ENCODE results near the gene EFCAB12.

The EFCAB12 gene

DNA sequence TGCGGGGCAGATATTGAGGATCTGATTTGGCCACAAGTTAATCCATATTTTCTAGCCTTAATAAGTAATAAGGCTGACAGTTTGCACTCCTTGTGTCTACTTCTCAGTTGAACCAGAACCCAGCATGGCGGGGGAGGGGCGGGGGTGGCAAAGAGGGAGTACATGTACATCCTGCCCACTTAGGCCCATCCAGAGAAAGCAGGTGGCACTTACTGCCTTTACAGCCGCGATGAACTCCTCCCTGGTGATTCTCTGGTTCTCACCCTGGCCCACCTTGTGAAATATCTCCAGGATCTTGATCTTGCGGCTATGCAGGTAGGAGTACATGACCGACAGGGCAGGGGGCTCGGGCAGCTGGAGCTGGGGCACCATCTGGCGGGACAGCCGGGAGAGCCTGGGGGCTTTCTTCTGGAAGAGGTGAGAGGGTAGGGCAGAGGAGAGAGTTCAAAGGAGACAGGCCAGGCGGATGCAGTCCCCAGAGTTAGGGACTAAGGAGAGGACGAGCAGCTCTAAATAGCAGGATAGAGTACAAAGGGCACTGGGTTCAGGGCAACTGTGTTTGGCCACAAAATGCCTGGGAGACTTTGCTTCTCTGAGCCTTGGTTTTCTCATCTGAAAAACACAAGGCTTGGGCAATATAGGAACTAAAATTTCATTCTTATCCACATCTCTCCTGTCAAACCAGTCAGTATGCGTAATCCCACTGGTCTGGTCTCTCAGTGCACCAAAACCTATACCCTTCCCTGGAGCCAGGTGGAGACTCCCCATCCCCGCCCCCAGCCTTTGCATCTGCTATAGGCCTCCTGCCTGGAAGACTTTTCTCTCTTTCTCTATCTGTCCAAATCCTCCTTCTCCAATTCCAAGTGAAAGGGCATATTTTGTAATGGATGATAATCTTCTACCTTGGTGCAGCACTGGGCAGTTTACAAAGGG, 10.1 kb downstream of the EFCAB12 start:
- H3K4me3 ChIP-seq (replicated peaks; ENCODE audit: insufficient read depth, low read length) = no peak overlapping the region
- no peak for DNase-seq (ENCODE audit: low read depth in 1 of 2, low spot score in 1 of 2)
- no peaks in the 10 kb centered on the region for H3K27me3 ChIP-seq (ENCODE audit: insufficient read depth, poor library complexity, severe bottlenecking)
- no peak overlapping the region for H3K27ac ChIP-seq (replicated peaks)
- TF ChIP-seq GABPA (IDR thresholded peaks at IDR 0.05; ENCODE audit: low read depth) (no peak), SPI1 (IDR thresholded peaks at IDR 0.05; ENCODE audit: borderline replicate concordance, low read depth) (no peak), POLR2AphosphoS5 (IDR thresholded peaks at IDR 0.05; ENCODE audit: low read depth) (no peak)
- TF ChIP-seq, protein P1, sequence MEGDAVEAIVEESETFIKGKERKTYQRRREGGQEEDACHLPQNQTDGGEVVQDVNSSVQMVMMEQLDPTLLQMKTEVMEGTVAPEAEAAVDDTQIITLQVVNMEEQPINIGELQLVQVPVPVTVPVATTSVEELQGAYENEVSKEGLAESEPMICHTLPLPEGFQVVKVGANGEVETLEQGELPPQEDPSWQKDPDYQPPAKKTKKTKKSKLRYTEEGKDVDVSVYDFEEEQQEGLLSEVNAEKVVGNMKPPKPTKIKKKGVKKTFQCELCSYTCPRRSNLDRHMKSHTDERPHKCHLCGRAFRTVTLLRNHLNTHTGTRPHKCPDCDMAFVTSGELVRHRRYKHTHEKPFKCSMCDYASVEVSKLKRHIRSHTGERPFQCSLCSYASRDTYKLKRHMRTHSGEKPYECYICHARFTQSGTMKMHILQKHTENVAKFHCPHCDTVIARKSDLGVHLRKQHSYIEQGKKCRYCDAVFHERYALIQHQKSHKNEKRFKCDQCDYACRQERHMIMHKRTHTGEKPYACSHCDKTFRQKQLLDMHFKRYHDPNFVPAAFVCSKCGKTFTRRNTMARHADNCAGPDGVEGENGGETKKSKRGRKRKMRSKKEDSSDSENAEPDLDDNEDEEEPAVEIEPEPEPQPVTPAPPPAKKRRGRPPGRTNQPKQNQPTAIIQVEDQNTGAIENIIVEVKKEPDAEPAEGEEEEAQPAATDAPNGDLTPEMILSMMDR (IDR thresholded peaks at IDR 0.05; ENCODE audit: insufficient read depth, low read length) = no peak
- TF ChIP-seq, protein P2, sequence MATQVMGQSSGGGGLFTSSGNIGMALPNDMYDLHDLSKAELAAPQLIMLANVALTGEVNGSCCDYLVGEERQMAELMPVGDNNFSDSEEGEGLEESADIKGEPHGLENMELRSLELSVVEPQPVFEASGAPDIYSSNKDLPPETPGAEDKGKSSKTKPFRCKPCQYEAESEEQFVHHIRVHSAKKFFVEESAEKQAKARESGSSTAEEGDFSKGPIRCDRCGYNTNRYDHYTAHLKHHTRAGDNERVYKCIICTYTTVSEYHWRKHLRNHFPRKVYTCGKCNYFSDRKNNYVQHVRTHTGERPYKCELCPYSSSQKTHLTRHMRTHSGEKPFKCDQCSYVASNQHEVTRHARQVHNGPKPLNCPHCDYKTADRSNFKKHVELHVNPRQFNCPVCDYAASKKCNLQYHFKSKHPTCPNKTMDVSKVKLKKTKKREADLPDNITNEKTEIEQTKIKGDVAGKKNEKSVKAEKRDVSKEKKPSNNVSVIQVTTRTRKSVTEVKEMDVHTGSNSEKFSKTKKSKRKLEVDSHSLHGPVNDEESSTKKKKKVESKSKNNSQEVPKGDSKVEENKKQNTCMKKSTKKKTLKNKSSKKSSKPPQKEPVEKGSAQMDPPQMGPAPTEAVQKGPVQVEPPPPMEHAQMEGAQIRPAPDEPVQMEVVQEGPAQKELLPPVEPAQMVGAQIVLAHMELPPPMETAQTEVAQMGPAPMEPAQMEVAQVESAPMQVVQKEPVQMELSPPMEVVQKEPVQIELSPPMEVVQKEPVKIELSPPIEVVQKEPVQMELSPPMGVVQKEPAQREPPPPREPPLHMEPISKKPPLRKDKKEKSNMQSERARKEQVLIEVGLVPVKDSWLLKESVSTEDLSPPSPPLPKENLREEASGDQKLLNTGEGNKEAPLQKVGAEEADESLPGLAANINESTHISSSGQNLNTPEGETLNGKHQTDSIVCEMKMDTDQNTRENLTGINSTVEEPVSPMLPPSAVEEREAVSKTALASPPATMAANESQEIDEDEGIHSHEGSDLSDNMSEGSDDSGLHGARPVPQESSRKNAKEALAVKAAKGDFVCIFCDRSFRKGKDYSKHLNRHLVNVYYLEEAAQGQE (IDR thresholded peaks at IDR 0.05; ENCODE audit: insufficient replicate concordance, low read depth) = no peak

DNA sequence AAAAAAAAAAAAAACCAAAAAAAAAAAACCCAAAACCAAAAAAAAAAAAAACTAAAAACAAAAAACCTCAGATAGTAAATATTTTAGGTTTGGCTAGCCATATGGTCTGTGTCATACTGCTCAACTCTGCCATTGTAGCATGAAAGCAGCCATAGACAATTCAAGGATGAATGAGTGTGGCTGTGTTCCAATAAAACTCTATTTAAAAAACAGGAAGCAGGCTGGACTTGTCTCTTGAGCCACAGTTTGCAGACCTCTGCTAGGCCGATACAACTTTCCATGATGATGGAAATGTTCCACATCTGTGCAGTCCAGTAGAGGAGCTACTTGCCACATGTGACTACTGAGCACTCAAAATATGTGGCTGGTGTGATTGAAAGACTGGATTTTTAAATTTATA, 11.1 kb downstream of the EFCAB12 start:
- Histone ChIP-seq H3K4me3 (replicated peaks; ENCODE audit: insufficient read depth, low read length) (no peak overlapping the region), H3K27ac (replicated peaks) (no peak overlapping the region), H3K27me3 (ENCODE audit: insufficient read depth, poor library complexity, severe bottlenecking) (no peaks in the 10 kb centered on the region)
- no peak for DNase-seq (ENCODE audit: low read depth in 1 of 2, low spot score in 1 of 2)
- TF ChIP-seq SPI1 (IDR thresholded peaks at IDR 0.05; ENCODE audit: borderline replicate concordance, low read depth) (peak; percentile 44; the same call in 1 of the 2 replicates), POLR2AphosphoS5 (IDR thresholded peaks at IDR 0.05; ENCODE audit: low read depth) (no peak)

DNA sequence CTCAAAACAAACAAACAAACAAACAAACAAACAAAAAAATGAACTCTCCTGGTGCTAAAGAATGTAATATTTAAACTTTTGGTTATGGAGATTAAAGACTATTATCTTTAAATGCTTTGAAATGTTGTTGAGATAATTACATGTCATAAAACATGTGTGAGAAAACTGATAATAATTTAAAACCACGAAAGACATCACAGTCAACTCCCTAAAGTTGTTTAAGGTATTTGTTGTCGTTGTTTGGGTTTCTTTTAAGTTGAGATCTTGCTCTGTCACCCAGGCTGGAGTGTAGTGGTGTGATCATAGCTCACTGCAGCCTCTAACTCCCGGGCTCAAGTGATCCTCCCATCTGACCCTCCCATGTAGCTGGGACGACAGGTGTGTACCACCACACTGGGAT, 12.0 kb downstream of the EFCAB12 start:
- H3K27ac ChIP-seq (replicated peaks) = no peak overlapping the region
- H3K27me3 ChIP-seq (ENCODE audit: insufficient read depth, poor library complexity, severe bottlenecking) = no peaks in the 10 kb centered on the region
- no peak for DNase-seq (ENCODE audit: low read depth in 1 of 2, low spot score in 1 of 2)
- no peak overlapping the region for H3K4me3 ChIP-seq (replicated peaks; ENCODE audit: insufficient read depth, low read length)
- no peak for TF ChIP-seq POLR2AphosphoS5 (IDR thresholded peaks at IDR 0.05; ENCODE audit: low read depth)
- TF ChIP-seq, protein P1 (IDR thresholded peaks at IDR 0.05; ENCODE audit: insufficient read depth, low read length) = no peak
- no peak for TF ChIP-seq GABPA (IDR thresholded peaks at IDR 0.05; ENCODE audit: low read depth)
- no peak for TF ChIP-seq SPI1 (IDR thresholded peaks at IDR 0.05; ENCODE audit: borderline replicate concordance, low read depth)
- TF ChIP-seq, protein P2 (IDR thresholded peaks at IDR 0.05; ENCODE audit: insufficient replicate concordance, low read depth) = no peak

DNA sequence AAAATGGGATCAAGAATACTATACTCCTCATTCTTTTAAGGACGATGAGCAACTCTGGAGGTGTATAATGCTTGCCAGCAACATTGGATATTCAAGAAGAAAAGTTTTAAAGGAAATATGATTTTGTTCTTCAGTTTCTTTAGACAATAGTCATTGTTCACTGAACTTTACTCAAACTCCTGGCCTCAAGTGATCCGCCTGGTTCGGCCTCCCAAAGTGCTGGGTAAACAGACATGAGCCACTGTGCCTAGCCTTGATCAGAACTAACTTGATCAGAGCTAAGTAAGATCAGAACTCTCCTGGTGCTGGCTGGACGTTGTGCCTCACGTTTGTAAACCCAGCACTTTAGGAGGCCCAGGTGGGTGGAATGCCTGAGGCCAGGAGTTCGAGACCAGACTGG, 12.6 kb downstream of the EFCAB12 start:
- Histone ChIP-seq H3K27ac (replicated peaks) (no peak overlapping the region), H3K4me3 (replicated peaks; ENCODE audit: insufficient read depth, low read length) (no peak overlapping the region), H3K27me3 (ENCODE audit: insufficient read depth, poor library complexity, severe bottlenecking) (no peaks in the 10 kb centered on the region)
- no peak for DNase-seq (ENCODE audit: low read depth in 1 of 2, low spot score in 1 of 2)
- TF ChIP-seq, protein P2 (IDR thresholded peaks at IDR 0.05; ENCODE audit: insufficient replicate concordance, low read depth) = no peak
- TF ChIP-seq, protein P1 (IDR thresholded peaks at IDR 0.05; ENCODE audit: insufficient read depth, low read length) = no peak
- no peak for TF ChIP-seq SPI1 (IDR thresholded peaks at IDR 0.05; ENCODE audit: borderline replicate concordance, low read depth)
- no peak for TF ChIP-seq POLR2AphosphoS5 (IDR thresholded peaks at IDR 0.05; ENCODE audit: low read depth)
- TF ChIP-seq GABPA (IDR thresholded peaks at IDR 0.05; ENCODE audit: low read depth) = no peak
